K562 (cell line): ENCODE results near the gene CFAP126. TPM values are rescaled to one million over a fixed set of nuclear protein-coding genes. Genes with fewer than 3 reads are reported as not detected.

ENCODE experiments used
- CHD1 ChIP-seq: fragments of 200-600 bp; sonication (generic); IDR thresholded peaks from one replicate; pipeline ENCODE4 v1.6.1; 2012; ENCODE audit warnings: mild to moderate bottlenecking, moderate library complexity, low read length, inconsistent platforms
- CXXC5 ChIP-seq: fragments of 250-450 bp; sonication (Bioruptor Pico); IDR thresholded peaks from 2 replicates; pipeline ENCODE4 v1.8.0; 2022; ENCODE audit warnings: inconsistent platforms, mild to moderate bottlenecking, moderate library complexity
- ETV5 ChIP-seq: sonication (generic); formaldehyde crosslinking; IDR thresholded peaks from 2 replicates; pipeline ENCODE4 v1.4.0; 2020; ENCODE audit warnings: low read depth, mild to moderate bottlenecking, missing genetic modification reagents
- EWSR1 ChIP-seq: fragments of 450-650 bp; IDR thresholded peaks from 2 replicates; pipeline ENCODE4 v1.6.1; 2018; ENCODE audit warnings: borderline replicate concordance, mild to moderate bottlenecking, low read depth, moderate library complexity; ENCODE audit not compliant: partially characterized antibody
- FOXM1 ChIP-seq, 2 experiments: fragments of 450-650 bp in 1 of 2; sonication (generic) in 1 of 2; formaldehyde crosslinking in 1 of 2; IDR thresholded peaks; 2 replicates each; pipeline versions ENCODE4 v1.6.1 to v1.9.0; 2017 to 2022; ENCODE audit warnings: low read depth in 2 of 2, mild to moderate bottlenecking in 2 of 2, missing genetic modification reagents in 1 of 2, moderate library complexity in 1 of 2
- MAX ChIP-seq: sonication (generic); formaldehyde crosslinking; IDR thresholded peaks from 2 replicates; pipeline ENCODE4 v1.9.0; 2022; ENCODE audit warnings: mild to moderate bottlenecking, missing genetic modification reagents
- MCM7 ChIP-seq, 2 experiments: fragments of 450-650 bp; IDR thresholded peaks; 2 replicates each; pipeline ENCODE4 v1.6.1; 2016 to 2018
- MECOM ChIP-seq: fragments of 250-450 bp; sonication (Bioruptor Pico); IDR thresholded peaks from 2 replicates; pipeline ENCODE4 v1.8.0; 2022; ENCODE audit warnings: inconsistent platforms
- MXD1 ChIP-seq: fragments of 250-450 bp; sonication (Bioruptor Pico); IDR thresholded peaks from 2 replicates; pipeline ENCODE4 v1.8.0; 2021; ENCODE audit warnings: borderline replicate concordance, mild to moderate bottlenecking, moderate library complexity; ENCODE audit not compliant: poor library complexity, severe bottlenecking
- NCOA4 ChIP-seq: fragments of 450-650 bp; IDR thresholded peaks from 2 replicates; pipeline ENCODE4 v1.6.1; 2018; ENCODE audit warnings: mild to moderate bottlenecking; ENCODE audit not compliant: partially characterized antibody
- PTBP1 ChIP-seq: fragments of 200-400 bp; formaldehyde crosslinking; IDR thresholded peaks from 2 replicates; pipeline ENCODE4 v1.6.1; 2017; ENCODE audit warnings: low read depth, low read length
- RFX7 ChIP-seq: fragments of 250-450 bp; sonication (Bioruptor Pico); IDR thresholded peaks from 2 replicates; pipeline ENCODE4 v1.5.1; 2021; ENCODE audit warnings: mild to moderate bottlenecking
- SMARCB1 ChIP-seq: IDR thresholded peaks from 2 replicates; pipeline ENCODE4 v1.6.1; 2011; ENCODE audit warnings: improper control_type of control experiment, low read depth; ENCODE audit not compliant: insufficient read length
- SMARCE1 ChIP-seq: fragments of 450-650 bp; IDR thresholded peaks from 2 replicates; pipeline ENCODE4 v1.7.1; 2016; ENCODE audit warnings: mild to moderate bottlenecking
- SP1 ChIP-seq: sonication (generic); formaldehyde crosslinking; IDR thresholded peaks from 2 replicates; pipeline ENCODE4 v1.8.1; 2022; ENCODE audit warnings: mild to moderate bottlenecking, missing genetic modification reagents
- SREBF1 ChIP-seq: fragments of 150-350 bp; IDR thresholded peaks from 2 replicates; pipeline ENCODE4 v1.6.1; 2014; ENCODE audit warnings: antibody characterized with exemption, low read depth, low read length, borderline replicate concordance
- TAL1 ChIP-seq: fragments of 450-650 bp; IDR thresholded peaks from 2 replicates; pipeline ENCODE4 v1.6.1; 2016; ENCODE audit warnings: mild to moderate bottlenecking
- TBP ChIP-seq: optimal IDR thresholded peaks from 2 replicates; pipeline ENCODE3; 2011; ENCODE audit warnings: low read depth, low read length, improper control_type of control experiment
- TCF7L2 ChIP-seq: fragments of 150-350 bp; IDR thresholded peaks from 2 replicates; pipeline ENCODE4 v1.6.1; 2016; ENCODE audit warnings: low read depth, mild to moderate bottlenecking, low read length, moderate library complexity
- THRAP3 ChIP-seq: fragments of 450-650 bp; IDR thresholded peaks from 2 replicates; pipeline ENCODE4 v1.6.1; 2016; ENCODE audit warnings: mild to moderate bottlenecking, inconsistent platforms, borderline replicate concordance
- TOE1 ChIP-seq, 2 experiments: fragments of 450-650 bp in 1 of 2; sonication (generic) in 1 of 2; formaldehyde crosslinking in 1 of 2; IDR thresholded peaks; 2 replicates each; pipeline versions ENCODE4 v1.7.1 to v1.8.0; 2016 to 2022; ENCODE audit warnings: borderline replicate concordance in 2 of 2, mild to moderate bottlenecking in 2 of 2, antibody characterized with exemption in 1 of 2, inconsistent platforms in 1 of 2, low read depth in 1 of 2, missing genetic modification reagents in 1 of 2, moderate library complexity in 1 of 2
- ZFP30 ChIP-seq: fragments of 250-450 bp; sonication (Bioruptor Pico); IDR thresholded peaks from 2 replicates; pipeline ENCODE4 v1.8.0; 2022; ENCODE audit warnings: moderate library complexity, mild to moderate bottlenecking, inconsistent platforms, borderline replicate concordance
- ZNF143 ChIP-seq: sonication (generic); formaldehyde crosslinking; IDR thresholded peaks from 2 replicates; pipeline ENCODE4 v1.9.0; 2022; ENCODE audit warnings: mild to moderate bottlenecking, missing genetic modification reagents
- ZNF212 ChIP-seq: fragments of 450-650 bp; formaldehyde crosslinking; IDR thresholded peaks from 2 replicates; pipeline ENCODE4 v1.4.0; 2020; ENCODE audit warnings: mild to moderate bottlenecking
- ZNF23 ChIP-seq: fragments of 250-450 bp; sonication (Bioruptor Pico); IDR thresholded peaks from 2 replicates; pipeline ENCODE4 v1.4.0; 2020; ENCODE audit warnings: mild to moderate bottlenecking
- ZNF232 ChIP-seq: sonication (generic); formaldehyde crosslinking; IDR thresholded peaks from 2 replicates; pipeline ENCODE4 v1.8.0; 2022; ENCODE audit warnings: mild to moderate bottlenecking, missing genetic modification reagents
- ZNF57 ChIP-seq: fragments of 450-650 bp; formaldehyde crosslinking; IDR thresholded peaks from 2 replicates; pipeline ENCODE4 v1.4.0; 2020; ENCODE audit warnings: mild to moderate bottlenecking, moderate library complexity
- polyA plus RNA-seq, 8 experiments: library from polyadenylated mRNA; depleted of rRNA in 4 of 8; stranded (reverse) in 5 of 8; unstranded in 3 of 8; fragments of >200 nt; fragmentation: Nextera tagmentation in 2 of 8; fragmentation: Illumina TruSeq in 1 of 8; extraction: Ambion mirVana in 2 of 8; extraction: Trizol in 1 of 8; gene quantifications; 2 replicates each; pipeline versions ENCODE4 v1.2.1 to v1.2.3, GENCODE V29; 2011 to 2014; ENCODE audit warnings: inconsistent platforms in 1 of 8, missing spikeins in 1 of 8
- total RNA-seq, 7 experiments: library from RNA; depleted of rRNA in 6 of 7; stranded (reverse); fragments of >200 nt in 6 of 7; fragmentation: Illumina TruSeq in 2 of 7; extraction: Trizol in 2 of 7; gene quantifications; 2 replicates each; pipeline versions ENCODE4 v1.2.1 to v1.2.3, GENCODE V29; 2011 to 2021; ENCODE audit warnings: low replicate concordance in 1 of 7
- TF ChIP-seq, protein P1 (sequence below): sonication (generic); formaldehyde crosslinking; IDR thresholded peaks from 2 replicates; pipeline ENCODE4 v1.8.1; 2022; ENCODE audit warnings: missing genetic modification reagents

The CFAP126 gene
- total and polyA plus RNA-seq, 9 of the 15 experiments (the other 6 are each of a cell fraction or from before 2014, with no cell fraction given), result not detected

DNA sequence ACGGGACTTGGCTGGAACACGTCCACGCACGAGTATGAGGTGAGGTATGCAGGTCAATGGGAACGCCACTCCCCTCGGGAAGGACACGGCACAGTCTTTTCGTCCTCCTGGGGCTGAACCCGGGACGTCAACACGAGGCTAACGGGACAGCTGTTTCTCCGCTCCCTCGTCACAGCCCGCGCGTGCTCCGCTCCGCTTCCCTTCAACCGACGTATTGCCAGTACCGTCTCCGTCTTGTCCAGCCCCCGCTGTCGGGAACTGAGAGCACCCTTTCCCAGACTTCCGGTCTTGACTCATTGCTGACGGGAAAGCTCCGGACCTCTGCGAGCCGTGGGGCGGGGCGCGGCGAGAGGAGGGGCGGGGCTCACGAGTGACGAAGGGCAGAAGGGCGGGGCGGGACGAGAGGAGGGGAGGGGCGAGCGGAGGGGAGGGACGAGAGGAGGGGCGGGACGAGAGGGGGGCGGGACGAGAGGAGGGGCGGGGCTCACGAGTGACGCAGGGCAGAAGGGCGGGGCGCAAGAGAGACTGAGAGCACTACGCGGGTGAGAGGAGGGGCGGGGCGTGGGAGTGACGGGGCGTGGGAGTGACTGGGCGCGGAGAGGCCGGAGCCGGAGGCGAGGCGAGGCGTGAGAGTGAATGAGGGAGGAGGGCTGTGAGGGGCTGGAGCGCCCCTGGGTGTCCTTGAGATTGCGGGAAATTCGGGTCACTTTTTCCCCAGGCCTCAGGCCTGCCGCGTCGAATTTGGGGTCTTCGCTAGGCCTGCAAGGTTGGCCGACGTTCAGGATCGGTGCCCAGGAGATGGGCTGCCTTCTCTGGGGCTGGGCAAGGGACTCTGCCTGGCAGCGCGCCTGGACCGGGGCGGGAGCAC is 22.2 kb upstream of the CFAP126 start (continued):
- no peak for TF ChIP-seq MXD1 (CRISPR knock-in tag)
- TF ChIP-seq THRAP3, result no peak
- no peak for TF ChIP-seq ZNF57 (CRISPR knock-in tag)
- TF ChIP-seq TOE1 (IDR thresholded peaks at IDR 0.05; ENCODE audit: borderline replicate concordance), result peak; percentile 64
- TF ChIP-seq TOE1 (CRISPR knock-in tag; IDR thresholded peaks at IDR 0.05; ENCODE audit: borderline replicate concordance, low read depth), result peak; percentile 90; the same call in 1 of the 2 replicates
- no peak for TF ChIP-seq ZNF232 (CRISPR knock-in tag)
- peak; percentile 33; the same call in 1 of the 2 replicates for TF ChIP-seq MECOM (CRISPR knock-in tag)
- TF ChIP-seq ZNF212 (CRISPR knock-in tag), result no peak
- TF ChIP-seq EWSR1, result no peak
- no peak for TF ChIP-seq TCF7L2
- TF ChIP-seq RFX7 (CRISPR knock-in tag), result no peak
- no peak for TF ChIP-seq SMARCB1
- peak; percentile 55 for TF ChIP-seq SMARCE1
- peak; percentile 93 for TF ChIP-seq MAX (CRISPR knock-in tag)
- TF ChIP-seq FOXM1 (IDR thresholded peaks at IDR 0.05; ENCODE audit: low read depth), result no peak
- TF ChIP-seq FOXM1 (CRISPR knock-in tag; IDR thresholded peaks at IDR 0.05; ENCODE audit: low read depth), result no peak
- TF ChIP-seq TAL1, result no peak
- peak; percentile 37 for TF ChIP-seq CHD1
- TF ChIP-seq SP1 (CRISPR knock-in tag), result peak; percentile 86
- TF ChIP-seq NCOA4, result no peak
- TF ChIP-seq SREBF1, result no peak
- peak; percentile 84 for TF ChIP-seq TBP
- TF ChIP-seq ZFP30 (CRISPR knock-in tag), result no peak
- TF ChIP-seq, protein P1, sequence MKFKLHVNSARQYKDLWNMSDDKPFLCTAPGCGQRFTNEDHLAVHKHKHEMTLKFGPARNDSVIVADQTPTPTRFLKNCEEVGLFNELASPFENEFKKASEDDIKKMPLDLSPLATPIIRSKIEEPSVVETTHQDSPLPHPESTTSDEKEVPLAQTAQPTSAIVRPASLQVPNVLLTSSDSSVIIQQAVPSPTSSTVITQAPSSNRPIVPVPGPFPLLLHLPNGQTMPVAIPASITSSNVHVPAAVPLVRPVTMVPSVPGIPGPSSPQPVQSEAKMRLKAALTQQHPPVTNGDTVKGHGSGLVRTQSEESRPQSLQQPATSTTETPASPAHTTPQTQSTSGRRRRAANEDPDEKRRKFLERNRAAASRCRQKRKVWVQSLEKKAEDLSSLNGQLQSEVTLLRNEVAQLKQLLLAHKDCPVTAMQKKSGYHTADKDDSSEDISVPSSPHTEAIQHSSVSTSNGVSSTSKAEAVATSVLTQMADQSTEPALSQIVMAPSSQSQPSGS (CRISPR knock-in tag), result no peak
- TF ChIP-seq ZNF143, result no peak
- peak; percentile 77 for TF ChIP-seq CXXC5 (CRISPR knock-in tag)
- TF ChIP-seq ETV5 (CRISPR knock-in tag), result peak; percentile 92
- no peak for TF ChIP-seq PTBP1
- no peak for TF ChIP-seq MCM7 (IDR thresholded peaks at IDR 0.05)
- TF ChIP-seq ZNF23 (CRISPR knock-in tag), result no peak
